Keratinocyte (primary cell): ENCODE measurements around the gene YY2. TPM values are rescaled to one million over a fixed set of nuclear protein-coding genes. Genes with fewer than 3 reads are reported as not detected.

Experiments used
- DNase-seq: peaks from one replicate; pipeline ENCODE4 v3.0.0-alpha.2; 2011; ENCODE audit warnings: low read depth, missing footprints, low spot score
- FAIRE-seq: peaks from 2 replicates; lab custom pipeline; 2011; peaks lifted over from hg19 to GRCh38; lab: Jason Lieb, UNC
- H2AFZ ChIP-seq: 2 replicates; pipeline ENCODE4 v1.6.0; 2012; ENCODE audit warnings: low read length, control low read depth, inconsistent platforms; ENCODE audit not compliant: control insufficient read depth
- H3K27ac ChIP-seq: 2 replicates; pipeline ENCODE4 v1.5.1; 2011; ENCODE audit warnings: low read length; ENCODE audit not compliant: control insufficient read depth, insufficient read depth
- H3K27me3 ChIP-seq: 3 replicates; pipeline ENCODE4 v1.6.0; 2011; ENCODE audit warnings: low read length; ENCODE audit not compliant: control insufficient read depth, insufficient read depth; ENCODE audit errors: extremely low read depth
- H3K36me3 ChIP-seq, 2 experiments: 2 replicates in 1 of 2; 3 replicates in 1 of 2; pipeline ENCODE4 v1.5.1; 2011; ENCODE audit warnings: low read length in 2 of 2, mild to moderate bottlenecking in 1 of 2; ENCODE audit not compliant: control insufficient read depth in 2 of 2, insufficient read depth in 2 of 2; ENCODE audit errors: extremely low read depth in 1 of 2
- H3K4me1 ChIP-seq: 3 replicates; pipeline ENCODE4 v1.5.1; 2011; ENCODE audit warnings: low read length; ENCODE audit not compliant: control insufficient read depth, insufficient read depth; ENCODE audit errors: extremely low read depth
- H3K4me2 ChIP-seq: 3 replicates; pipeline ENCODE4 v1.6.0; 2011; ENCODE audit warnings: low read depth, low read length; ENCODE audit not compliant: control insufficient read depth, insufficient read depth; ENCODE audit errors: extremely low read depth
- H3K4me3 ChIP-seq, 3 experiments: fragments of 200-600 bp in 1 of 3; sonication (generic) in 1 of 3; 2 replicates in 2 of 3; 3 replicates in 1 of 3; pipeline ENCODE4 v1.5.1; 2011 to 2016; ENCODE audit warnings: low read length in 3 of 3, mild to moderate bottlenecking in 3 of 3, control low read depth in 2 of 3, inconsistent platforms in 1 of 3, low read depth in 1 of 3, mixed read lengths in 1 of 3, mixed run types in 1 of 3, moderate library complexity in 1 of 3; ENCODE audit not compliant: control insufficient read depth in 2 of 3, insufficient read depth in 2 of 3; ENCODE audit errors: extremely low read depth in 1 of 3
- H3K79me2 ChIP-seq: 2 replicates; pipeline ENCODE4 v1.6.0; 2012; ENCODE audit warnings: low read length; ENCODE audit not compliant: control insufficient read depth, insufficient read depth
- H3K9ac ChIP-seq: 3 replicates; pipeline ENCODE4 v1.6.0; 2011; ENCODE audit warnings: low read length; ENCODE audit not compliant: control insufficient read depth, insufficient read depth; ENCODE audit errors: extremely low read depth
- H3K9me1 ChIP-seq: 3 replicates; pipeline ENCODE4 v1.6.0; 2011; ENCODE audit warnings: low read length; ENCODE audit not compliant: control insufficient read depth, insufficient read depth; ENCODE audit errors: extremely low read depth
- H3K9me3 ChIP-seq: 2 replicates; pipeline ENCODE4 v1.5.1; 2012; ENCODE audit warnings: low read depth, low read length; ENCODE audit not compliant: control insufficient read depth
- H4K20me1 ChIP-seq: 3 replicates; pipeline ENCODE4 v1.6.0; 2011; ENCODE audit warnings: low read length; ENCODE audit not compliant: control insufficient read depth, insufficient read depth; ENCODE audit errors: extremely low read depth
- CTCF ChIP-seq, 3 experiments: IDR thresholded peaks in 1 of 3; conservative IDR thresholded peaks in 1 of 3; optimal IDR thresholded peaks in 1 of 3; 2 replicates in 2 of 3; 3 replicates in 1 of 3; pipeline versions ENCODE3 to v1.5.1; 2011; ENCODE audit warnings: low read length in 3 of 3, mild to moderate bottlenecking in 3 of 3, moderate library complexity in 2 of 3, control low read depth in 1 of 3, inconsistent platforms in 1 of 3; ENCODE audit not compliant: insufficient read depth in 2 of 3; ENCODE audit errors: extremely low read depth in 1 of 3
- EZH2 ChIP-seq: IDR thresholded peaks from one replicate; pipeline ENCODE4 v1.6.1; 2012; ENCODE audit warnings: inconsistent platforms, mild to moderate bottlenecking, low read length, moderate library complexity
- dilution Hi-C: fragments of 300-500 bp; cut with MboI; formaldehyde crosslinking; loops from one replicate; pipeline ENCODE4 v1.7.0; 2020; ENCODE audit warnings: low sequenced_read_pairs; ENCODE audit not compliant: extremely low pct_ligation_motif_present
- polyA plus RNA-seq, 5 experiments: library from polyadenylated mRNA; depleted of rRNA in 3 of 5; stranded (reverse) in 3 of 5; stranded (forward) in 1 of 5; unstranded in 1 of 5; fragments of >200 nt; gene quantifications; 1 replicate in 1 of 5; 2 replicates in 3 of 5; 3 replicates in 1 of 5; pipeline versions ENCODE4 v1.2.1 to v1.2.3, GENCODE V29; 2011 to 2012; ENCODE audit warnings: missing spikeins in 2 of 5, low read depth in 1 of 5, low replicate concordance in 1 of 5

Gene YY2
- polyA plus RNA-seq, 1 donor (not counting 4 experiments of a cell fraction or from before 2014, with no cell fraction given): 1.2 TPM

GRCh38 chrX:21856504-21856903, 717 bp downstream of the YY2 start:
- TF ChIP-seq EZH2: no peak
- TF ChIP-seq CTCF (optimal IDR thresholded peaks at IDR 0.05 in 1 of 3, IDR thresholded peaks at IDR 0.05 in 1 of 3, conservative IDR thresholded peaks at IDR 0.05 in 1 of 3; ENCODE audit: extremely low read depth in 1 of 3, insufficient read depth in 2 of 3, low read length in 3 of 3): no peak
- no peak for FAIRE-seq
- Histone ChIP-seq H3K9ac (no peak overlapping the region), H3K9me3 (no peaks in the 10 kb centered on the region), H3K27me3 (no peaks in the 10 kb centered on the region), H3K4me3 (no peak overlapping the region), H2AFZ (no peak overlapping the region), H3K79me2 (no peaks in the 10 kb centered on the region), H3K36me3 (peaks cover 0 to 3% of the 10 kb centered on the region in 2 experiments), H3K4me1 (no peaks in the 10 kb centered on the region), H3K9me1 (no peaks in the 10 kb centered on the region), H3K4me2 (no peak overlapping the region), H3K27ac (no peak overlapping the region), H4K20me1 (no peaks in the 10 kb centered on the region)
- dilution Hi-C loops: no loop called here
- no peak for DNase-seq

DNA sequence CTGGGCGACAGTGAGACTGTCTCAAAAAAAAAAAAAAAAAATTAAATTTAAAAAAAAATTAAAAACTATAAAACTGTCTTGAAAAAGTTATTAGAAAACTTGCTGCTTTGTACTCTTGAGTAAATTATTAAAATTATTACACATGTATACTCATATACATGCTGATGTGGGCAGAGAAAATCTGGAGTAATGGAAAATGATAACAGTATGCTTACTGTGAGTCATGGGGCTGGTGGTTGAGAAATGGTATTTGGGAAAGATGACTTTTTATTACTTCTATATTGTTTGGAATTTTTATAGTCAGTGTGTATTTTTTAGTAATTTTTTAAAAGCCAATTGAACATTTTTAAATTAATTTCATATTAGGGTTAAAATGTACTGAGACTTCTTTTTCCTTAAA, 7.5 kb downstream of the YY2 start:
- TF ChIP-seq CTCF (optimal IDR thresholded peaks at IDR 0.05 in 1 of 3, IDR thresholded peaks at IDR 0.05 in 1 of 3, conservative IDR thresholded peaks at IDR 0.05 in 1 of 3; ENCODE audit: extremely low read depth in 1 of 3, insufficient read depth in 2 of 3, low read length in 3 of 3) (no peak), EZH2 (no peak)
- Histone ChIP-seq H3K27me3 (no peaks in the 10 kb centered on the region), H3K4me1 (no peaks in the 10 kb centered on the region), H3K79me2 (no peaks in the 10 kb centered on the region), H4K20me1 (no peaks in the 10 kb centered on the region), H2AFZ (no peak overlapping the region), H3K9ac (no peak overlapping the region), H3K27ac (no peak overlapping the region), H3K4me3 (no peak overlapping the region), H3K4me2 (no peak overlapping the region), H3K9me3 (no peaks in the 10 kb centered on the region), H3K9me1 (no peaks in the 10 kb centered on the region), H3K36me3 (no peaks in the 10 kb centered on the region)
- FAIRE-seq: no peak
- dilution Hi-C loops: no loop called here
- DNase-seq: no peak
